Neural cell (in vitro differentiated cells): ENCODE measurements around the gene TTC39B. TPM values are rescaled to one million over a fixed set of nuclear protein-coding genes. Genes with fewer than 3 reads are reported as not detected.

ENCODE experiments used
- H2AFZ ChIP-seq: fragments of 200-600, 300-800 bp; sonication (generic), shearing (Covaris generic); 2 replicates; pipeline ENCODE4 v1.6.0; 2014; ENCODE audit warnings: low read depth, mild to moderate bottlenecking, antibody characterized with exemption, low read length, moderate library complexity
- H3F3A ChIP-seq: fragments of 200-600 bp; shearing (Covaris generic); 2 replicates; pipeline ENCODE4 v1.6.1; 2016; ENCODE audit warnings: mild to moderate bottlenecking, moderate library complexity, mixed read lengths, antibody characterized with exemption, low read length; ENCODE audit not compliant: insufficient read depth, poor library complexity, severe bottlenecking
- H3K27ac ChIP-seq: fragments of 200-600, 300-800 bp; sonication (generic), shearing (Covaris generic); 2 replicates; pipeline ENCODE4 v1.5.1; 2014; ENCODE audit warnings: mild to moderate bottlenecking, low read length, moderate library complexity
- H3K27me3 ChIP-seq: fragments of 300-800, 200-600 bp; sonication (generic), shearing (Covaris generic); 2 replicates; pipeline ENCODE4 v1.6.0; 2014; ENCODE audit warnings: mild to moderate bottlenecking, low read depth, low read length, moderate library complexity; ENCODE audit not compliant: insufficient read depth
- H3K36me3 ChIP-seq: fragments of 300-800, 200-600 bp; sonication (generic), shearing (Covaris generic); 2 replicates; pipeline ENCODE4 v1.5.1; 2014; ENCODE audit warnings: mild to moderate bottlenecking, antibody characterized with exemption, low read length, moderate library complexity; ENCODE audit not compliant: insufficient read depth
- H3K4me2 ChIP-seq: fragments of 300-800, 200-600 bp; sonication (generic), shearing (Covaris generic); 2 replicates; pipeline ENCODE4 v1.6.0; 2014; ENCODE audit warnings: mild to moderate bottlenecking, low read length
- H3K4me3 ChIP-seq: fragments of 300-800, 200-600 bp; sonication (generic), shearing (Covaris generic); 2 replicates; pipeline ENCODE4 v1.5.1; 2014; ENCODE audit warnings: mild to moderate bottlenecking, low read length, moderate library complexity
- H3K79me2 ChIP-seq: fragments of 200-600 bp; shearing (Covaris generic); replicated peaks from 2 replicates; pipeline ENCODE4 v1.6.0; 2014; ENCODE audit warnings: mild to moderate bottlenecking, low read length, moderate library complexity; ENCODE audit not compliant: insufficient read depth
- H3K9ac ChIP-seq: fragments of 300-800, 200-600 bp; sonication (generic), shearing (Covaris generic); 2 replicates; pipeline ENCODE4 v1.6.1; 2016; ENCODE audit warnings: mild to moderate bottlenecking, low read length, mixed read lengths
- H3K9me2 ChIP-seq: fragments of 200-600 bp; shearing (Covaris generic); 2 replicates; pipeline ENCODE4 v1.6.1; 2016; ENCODE audit warnings: mild to moderate bottlenecking, low read length, mixed read lengths; ENCODE audit not compliant: insufficient read depth
- H3K9me3 ChIP-seq: fragments of 200-600, 300-800 bp; sonication (generic), shearing (Covaris generic); 2 replicates; pipeline ENCODE4 v1.6.1; 2016; ENCODE audit warnings: mild to moderate bottlenecking, mixed run types, low read length, moderate library complexity, mixed read lengths
- H4K20me1 ChIP-seq: fragments of 200-600 bp; shearing (Covaris generic); 2 replicates; pipeline ENCODE4 v1.6.1; 2016; ENCODE audit warnings: mild to moderate bottlenecking, mixed run types; ENCODE audit not compliant: insufficient read depth
- CTCF ChIP-seq: fragments of 450-650 bp; IDR thresholded peaks from 2 replicates; pipeline ENCODE4 v1.5.1; 2014; ENCODE audit warnings: antibody characterized with exemption, mild to moderate bottlenecking, moderate library complexity; ENCODE audit not compliant: poor library complexity, severe bottlenecking
- EP300 ChIP-seq: fragments of 450-650 bp; conservative IDR thresholded peaks from 2 replicates; pipeline ENCODE4 v1.6.1; 2014; ENCODE audit warnings: antibody characterized with exemption, mild to moderate bottlenecking, moderate library complexity; ENCODE audit not compliant: poor library complexity, severe bottlenecking
- EZH2 ChIP-seq: fragments of 200-600, 300-800 bp; shearing (Covaris generic), sonication (generic); IDR thresholded peaks from 2 replicates; pipeline ENCODE4 v1.6.1; 2014; ENCODE audit warnings: antibody characterized with exemption, low read length, borderline replicate concordance, mild to moderate bottlenecking; ENCODE audit not compliant: insufficient read depth, poor library complexity, severe bottlenecking
- MXI1 ChIP-seq: fragments of 450-650 bp; conservative IDR thresholded peaks from 2 replicates; pipeline ENCODE4 v1.6.1; 2014; ENCODE audit warnings: antibody characterized with exemption, mild to moderate bottlenecking; ENCODE audit not compliant: poor library complexity, severe bottlenecking
- POLR2AphosphoS5 ChIP-seq: IDR thresholded peaks from 2 replicates; pipeline ENCODE4 v1.6.1; 2012
- RAD21 ChIP-seq: fragments of 450-650 bp; conservative IDR thresholded peaks from 2 replicates; pipeline ENCODE4 v1.6.1; 2014; ENCODE audit warnings: antibody characterized with exemption, mild to moderate bottlenecking, moderate library complexity
- REST ChIP-seq: IDR thresholded peaks from 2 replicates; pipeline ENCODE4 v1.6.1; 2012; ENCODE audit warnings: borderline replicate concordance
- SMC3 ChIP-seq: fragments of 450-650 bp; conservative IDR thresholded peaks from 2 replicates; pipeline ENCODE4 v1.6.1; 2014; ENCODE audit warnings: antibody characterized with exemption, mild to moderate bottlenecking, moderate library complexity; ENCODE audit not compliant: poor library complexity
- TAF1 ChIP-seq: IDR thresholded peaks from 2 replicates; pipeline ENCODE4 v1.6.1; 2012; ENCODE audit warnings: low read depth
- polyA plus RNA-seq: library from polyadenylated mRNA; depleted of rRNA; stranded (reverse); fragments of >200 nt; gene quantifications from 2 replicates; pipeline ENCODE4 v1.2.3, GENCODE V29; 2014

TTC39B gene
- polyA plus RNA-seq, 1 donor from 2014 or later: 2.8 TPM

- H3K9me2 ChIP-seq: no peaks in the 10 kb centered on the region
Observed at GRCh38 chr9:15156241-15156640, 150.8 kb downstream of the TTC39B start.

GRCh38 chr9:15155826-15156225 lies 151.2 kb downstream of the TTC39B start:
- no peak overlapping the region for H3K9ac ChIP-seq
- no peaks in the 10 kb centered on the region for H3K9me3 ChIP-seq
- no peaks in the 10 kb centered on the region for H3K36me3 ChIP-seq
- H3K4me2 ChIP-seq: no peak overlapping the region
- no peaks in the 10 kb centered on the region for H3K79me2 ChIP-seq
- H3K27me3 ChIP-seq: no peaks in the 10 kb centered on the region
- no peaks in the 10 kb centered on the region for H3K9me2 ChIP-seq
- H2AFZ ChIP-seq: no peak overlapping the region
- H4K20me1 ChIP-seq: no peaks in the 10 kb centered on the region
- no peak overlapping the region for H3K27ac ChIP-seq
- no peaks in the 10 kb centered on the region for H3F3A ChIP-seq
- no peak overlapping the region for H3K4me3 ChIP-seq
- TF ChIP-seq TAF1: no peak
- no peak for TF ChIP-seq MXI1
- no peak for TF ChIP-seq EZH2
- no peak for TF ChIP-seq RAD21
- no peak for TF ChIP-seq SMC3
- no peak for TF ChIP-seq CTCF
- no peak for TF ChIP-seq POLR2AphosphoS5
- no peak for TF ChIP-seq EP300

More at GRCh38 chr9:15156241-15156640, 150.8 kb downstream of the TTC39B start:
- Histone ChIP-seq H3K27me3 (no peaks in the 10 kb centered on the region), H3K4me2 (no peak overlapping the region), H3F3A (no peaks in the 10 kb centered on the region), H3K36me3 (no peaks in the 10 kb centered on the region), H3K9me3 (no peaks in the 10 kb centered on the region), H3K27ac (no peak overlapping the region), H3K4me3 (no peak overlapping the region), H2AFZ (no peak overlapping the region), H3K9ac (no peak overlapping the region), H3K79me2 (no peaks in the 10 kb centered on the region), H4K20me1 (no peaks in the 10 kb centered on the region)
- TF ChIP-seq POLR2AphosphoS5 (no peak), REST (no peak), MXI1 (no peak), RAD21 (no peak), SMC3 (no peak), CTCF (no peak), EP300 (no peak), EZH2 (no peak), TAF1 (no peak)
